Uterus (tissue), 4 donors: ENCODE measurements around the gene RPUSD4. TPM values are rescaled to one million over a fixed set of nuclear protein-coding genes. Genes with fewer than 3 reads are reported as not detected.

Experiments used
- DNase-seq, 2 donors: peaks; one replicate each; pipeline ENCODE4 v3.0.0-alpha.2; 2019 to 2020
- H3K27ac ChIP-seq, 2 donors: fragments of 200-600 bp; sonication (generic); 1 replicate in 1 of 2; 2 replicates in 1 of 2; pipeline ENCODE4 v1.5.1; 2016 to 2018
- H3K27me3 ChIP-seq, 2 donors: fragments of 200-600 bp; sonication (generic); one replicate each; pipeline ENCODE4 v1.5.1; 2018 to 2019; ENCODE audit warnings: control low read depth in 1 of 2
- H3K36me3 ChIP-seq, 2 donors: fragments of 200-600 bp; sonication (generic); one replicate each; pipeline ENCODE4 v1.5.1; 2019; ENCODE audit warnings: control low read depth in 1 of 2
- H3K4me1 ChIP-seq, 2 donors: fragments of 200-600 bp; sonication (generic); one replicate each; pipeline ENCODE4 v1.5.1; 2018 to 2019; ENCODE audit warnings: control low read depth in 1 of 2
- H3K4me3 ChIP-seq, 2 donors: fragments of 200-600 bp; sonication (generic); 1 replicate in 1 of 2; 2 replicates in 1 of 2; pipeline ENCODE4 v1.5.1; 2018 to 2019; ENCODE audit warnings: mild to moderate bottlenecking in 1 of 2
- H3K9me3 ChIP-seq, 2 donors: fragments of 200-600 bp; sonication (generic); one replicate each; pipeline ENCODE4 v1.5.1; 2019; ENCODE audit warnings: control low read depth in 1 of 2
- POLR2A ChIP-seq, 2 donors: fragments of 450-650 bp; IDR thresholded peaks; one replicate each; pipeline ENCODE4 v1.6.1; 2016; ENCODE audit warnings: antibody characterized with exemption in 2 of 2, mild to moderate bottlenecking in 1 of 2, moderate library complexity in 1 of 2
- intact Hi-C: fragments of 100-400 bp; cut with DNase I; formaldehyde crosslinking; loops from one replicate; pipeline ENCODE4 v1.15.1; 2023; ENCODE audit warnings: low total_unique reads
- total RNA-seq, 4 donors: library from RNA; depleted of rRNA in 3 of 4; stranded (reverse); fragments of >200 nt in 3 of 4; gene quantifications; one replicate each; pipeline versions ENCODE4 v1.1.0 to v1.2.4, GENCODE V29; 2014 to 2023
- TF ChIP-seq, protein P1 (sequence below), 4 experiments: fragments of 200-600 bp in 2 of 4; fragments of 450-650 bp in 2 of 4; sonication (generic) in 2 of 4; IDR thresholded peaks; one replicate each; pipeline ENCODE4 v1.5.1; 2016 to 2019; ENCODE audit warnings: antibody characterized with exemption in 4 of 4, mild to moderate bottlenecking in 2 of 4, moderate library complexity in 1 of 4
- donor health status: DM: yes; HTN: yes; CAD: no.

RPUSD4 gene
- total RNA-seq, 4 donors from 2014 or later, result 7.6 to 37.4 (median 16.4) TPM

DNA sequence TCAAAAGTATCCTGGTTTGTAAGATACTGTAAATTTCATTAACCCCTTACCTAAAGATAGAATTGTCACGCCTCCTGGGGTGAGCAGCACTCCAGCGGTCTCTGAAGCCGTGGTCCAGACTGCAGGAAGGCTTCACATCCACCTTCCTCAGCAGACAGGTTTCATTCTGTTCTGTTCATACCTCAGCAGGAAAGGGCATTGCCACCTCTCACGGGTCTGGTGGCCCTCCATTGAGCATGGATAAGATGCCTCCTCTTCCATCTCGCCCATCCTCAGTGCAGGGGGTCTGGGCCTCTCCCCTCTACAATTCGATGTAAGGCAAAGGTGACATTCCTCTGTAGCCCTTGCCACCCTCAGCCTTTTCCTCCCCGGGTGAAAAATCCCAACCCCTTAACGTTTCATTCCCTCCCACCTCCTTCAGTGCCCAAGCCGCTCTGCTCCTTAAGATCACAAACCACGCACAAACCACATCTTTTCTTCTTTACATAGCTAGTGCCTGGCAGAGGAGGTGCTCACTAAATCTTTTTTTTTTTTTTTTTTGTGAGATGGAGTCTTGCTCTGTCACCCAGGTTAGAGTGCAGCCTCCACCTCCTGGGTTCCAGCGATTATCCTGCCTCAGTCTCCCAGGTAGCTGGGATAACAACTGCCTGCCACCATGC, 28.5 kb downstream of the RPUSD4 start:
- Histone ChIP-seq H3K27me3 (no peaks in the 10 kb centered on the region), H3K4me1 (no peaks in the 10 kb centered on the region), H3K27ac (no peak overlapping the region), H3K4me3 (no peak overlapping the region), H3K9me3 (no peaks in the 10 kb centered on the region), H3K36me3 (no peaks in the 10 kb centered on the region)
- TF ChIP-seq, protein P1, sequence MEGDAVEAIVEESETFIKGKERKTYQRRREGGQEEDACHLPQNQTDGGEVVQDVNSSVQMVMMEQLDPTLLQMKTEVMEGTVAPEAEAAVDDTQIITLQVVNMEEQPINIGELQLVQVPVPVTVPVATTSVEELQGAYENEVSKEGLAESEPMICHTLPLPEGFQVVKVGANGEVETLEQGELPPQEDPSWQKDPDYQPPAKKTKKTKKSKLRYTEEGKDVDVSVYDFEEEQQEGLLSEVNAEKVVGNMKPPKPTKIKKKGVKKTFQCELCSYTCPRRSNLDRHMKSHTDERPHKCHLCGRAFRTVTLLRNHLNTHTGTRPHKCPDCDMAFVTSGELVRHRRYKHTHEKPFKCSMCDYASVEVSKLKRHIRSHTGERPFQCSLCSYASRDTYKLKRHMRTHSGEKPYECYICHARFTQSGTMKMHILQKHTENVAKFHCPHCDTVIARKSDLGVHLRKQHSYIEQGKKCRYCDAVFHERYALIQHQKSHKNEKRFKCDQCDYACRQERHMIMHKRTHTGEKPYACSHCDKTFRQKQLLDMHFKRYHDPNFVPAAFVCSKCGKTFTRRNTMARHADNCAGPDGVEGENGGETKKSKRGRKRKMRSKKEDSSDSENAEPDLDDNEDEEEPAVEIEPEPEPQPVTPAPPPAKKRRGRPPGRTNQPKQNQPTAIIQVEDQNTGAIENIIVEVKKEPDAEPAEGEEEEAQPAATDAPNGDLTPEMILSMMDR (IDR thresholded peaks at IDR 0.05), result no peak
- no peak for TF ChIP-seq POLR2A (IDR thresholded peaks at IDR 0.05)
- intact Hi-C loops, result no loop called here
- no peak for DNase-seq

DNA sequence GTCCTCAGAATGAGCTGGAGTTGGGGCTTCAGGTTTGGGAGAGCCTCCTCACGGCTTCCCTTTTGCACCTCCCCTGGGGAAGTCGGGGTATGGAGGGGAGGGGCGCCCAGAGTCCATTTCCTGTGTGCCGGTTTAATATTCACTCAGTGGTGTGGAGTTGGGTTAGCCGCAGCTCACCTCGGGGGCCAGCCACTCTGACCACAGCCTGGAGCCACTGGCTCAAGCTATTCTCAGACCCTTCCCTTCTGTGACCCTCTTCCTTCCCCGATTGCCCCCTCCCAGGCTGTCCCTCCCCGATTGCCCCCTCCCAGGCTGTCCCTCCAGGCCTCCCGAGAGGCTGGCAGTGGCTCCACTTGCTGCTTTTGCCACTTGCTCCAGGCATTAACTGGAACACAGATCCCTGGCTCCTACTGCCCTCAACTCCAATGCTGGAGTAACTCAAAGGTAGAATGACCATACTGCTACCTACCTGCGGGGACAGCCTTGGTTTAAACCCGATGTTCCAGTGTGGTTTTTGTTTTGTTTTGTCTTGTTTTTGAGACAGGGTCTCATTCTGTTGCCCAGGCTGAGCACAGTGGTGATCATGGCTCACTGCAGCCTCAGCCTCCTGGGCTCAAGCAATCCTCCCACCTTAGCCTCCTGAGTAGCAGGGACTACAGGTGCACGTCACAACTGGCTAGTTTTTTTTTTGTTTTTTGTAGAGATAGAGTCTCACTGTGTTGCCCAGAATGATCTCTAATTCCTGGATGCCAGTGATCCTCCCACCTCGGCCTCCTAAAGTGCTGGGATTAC, 29.3 kb downstream of the RPUSD4 start:
- intact Hi-C loops, result no loop called here
- no peak overlapping the region for H3K4me3 ChIP-seq

GRCh38 chr11:126176853-126177470, 34.5 kb downstream of the RPUSD4 start:
- H3K4me3 ChIP-seq, result no peak overlapping the region
- DNase-seq, result no peak
- H3K36me3 ChIP-seq, result no peaks in the 10 kb centered on the region
- no peaks in the 10 kb centered on the region for H3K9me3 ChIP-seq
- intact Hi-C loops, result no loop called here
- H3K4me1 ChIP-seq, result peaks cover 0 to 7% of the 10 kb centered on the region in 2 donors
- TF ChIP-seq, protein P1 (IDR thresholded peaks at IDR 0.05), result no peak
- no peak for TF ChIP-seq POLR2A (IDR thresholded peaks at IDR 0.05)
- no peaks in the 10 kb centered on the region for H3K27me3 ChIP-seq
- H3K27ac ChIP-seq, result no peak overlapping the region

More for the DNA sequence above, 29.3 kb downstream of the RPUSD4 start:
- TF ChIP-seq POLR2A (IDR thresholded peaks at IDR 0.05), result no peak
- TF ChIP-seq, protein P1 (IDR thresholded peaks at IDR 0.05), result no peak
- H3K27ac ChIP-seq, result no peak overlapping the region
- H3K27me3 ChIP-seq, result no peaks in the 10 kb centered on the region
- no peaks in the 10 kb centered on the region for H3K36me3 ChIP-seq
- no peaks in the 10 kb centered on the region for H3K9me3 ChIP-seq
- H3K4me1 ChIP-seq, result no peaks in the 10 kb centered on the region
- no peak for DNase-seq

DNA sequence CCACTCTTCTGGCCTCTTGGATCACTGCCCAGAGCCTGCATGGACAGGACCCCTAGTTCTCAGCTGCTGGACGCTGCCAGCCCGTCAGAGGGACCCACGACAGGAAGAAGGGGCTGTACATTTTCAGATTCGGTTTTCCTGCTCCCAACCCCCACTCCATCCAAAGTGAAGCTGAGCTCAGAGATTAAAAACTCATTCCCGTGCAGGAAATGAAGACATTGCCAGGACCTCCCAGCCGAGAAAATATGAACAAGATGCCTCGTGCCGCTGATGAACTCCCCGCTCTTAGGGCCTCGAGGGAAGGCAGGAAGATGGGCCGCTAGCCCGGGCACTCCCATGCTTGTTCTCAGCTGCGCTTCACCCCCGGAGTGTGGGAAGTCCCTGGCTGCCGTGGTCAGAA, 36.1 kb downstream of the RPUSD4 start:
- intact Hi-C loops, result no loop called here
- H3K27ac ChIP-seq, result peak overlapping the region; percentile 15 to 45
- peaks cover 0 to 7% of the 10 kb centered on the region in 2 donors for H3K4me1 ChIP-seq
- no peaks in the 10 kb centered on the region for H3K9me3 ChIP-seq
- peak; percentile 61 to 73 for DNase-seq
- TF ChIP-seq, protein P1 (IDR thresholded peaks at IDR 0.05), result no peak
- no peak for TF ChIP-seq POLR2A (IDR thresholded peaks at IDR 0.05)
- H3K4me3 ChIP-seq, result no peak overlapping the region
- H3K27me3 ChIP-seq, result no peaks in the 10 kb centered on the region
- no peaks in the 10 kb centered on the region for H3K36me3 ChIP-seq

DNA sequence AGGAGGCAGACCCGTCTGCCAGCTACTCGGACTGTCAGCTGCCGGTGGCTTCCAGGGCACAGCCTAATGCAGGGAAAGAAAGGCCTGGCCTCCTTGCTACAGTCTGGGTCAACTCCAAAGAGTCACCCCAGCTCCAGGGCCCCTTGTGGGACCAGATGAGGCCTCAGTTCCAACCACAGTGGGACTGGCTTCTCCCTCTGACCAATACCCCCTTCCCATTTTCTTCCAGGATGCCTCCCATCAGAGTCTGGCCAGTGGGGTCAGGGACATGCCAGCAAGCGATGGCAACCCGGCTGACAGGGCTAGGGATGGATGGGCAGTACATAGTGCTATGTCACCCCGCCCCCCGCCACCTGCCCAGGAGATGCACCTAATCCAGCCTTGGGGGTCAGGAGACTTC, 36.6 kb downstream of the RPUSD4 start:
- Histone ChIP-seq H3K4me1 (peaks cover 0 to 7% of the 10 kb centered on the region in 2 donors), H3K9me3 (no peaks in the 10 kb centered on the region), H3K27me3 (no peaks in the 10 kb centered on the region), H3K4me3 (no peak overlapping the region), H3K36me3 (no peaks in the 10 kb centered on the region), H3K27ac (no peak overlapping the region)
- DNase-seq, result no peak
- TF ChIP-seq POLR2A (IDR thresholded peaks at IDR 0.05), result no peak
- TF ChIP-seq, protein P1 (IDR thresholded peaks at IDR 0.05), result no peak
- intact Hi-C loops, result no loop called here
